ENCODE data around the gene CCDC192. TPM values are rescaled to one million over a fixed set of nuclear protein-coding genes. Genes with fewer than 3 reads are reported as not detected.
"Not testable (repeated sequence)": the region's sequence is repeated elsewhere in the genome, so short reads cannot be mapped to it uniquely, and the experiment has no call there.

Gene CCDC192
- total and polyA plus RNA-seq, 5 experiments from 2014 or later: not detected

DNA sequence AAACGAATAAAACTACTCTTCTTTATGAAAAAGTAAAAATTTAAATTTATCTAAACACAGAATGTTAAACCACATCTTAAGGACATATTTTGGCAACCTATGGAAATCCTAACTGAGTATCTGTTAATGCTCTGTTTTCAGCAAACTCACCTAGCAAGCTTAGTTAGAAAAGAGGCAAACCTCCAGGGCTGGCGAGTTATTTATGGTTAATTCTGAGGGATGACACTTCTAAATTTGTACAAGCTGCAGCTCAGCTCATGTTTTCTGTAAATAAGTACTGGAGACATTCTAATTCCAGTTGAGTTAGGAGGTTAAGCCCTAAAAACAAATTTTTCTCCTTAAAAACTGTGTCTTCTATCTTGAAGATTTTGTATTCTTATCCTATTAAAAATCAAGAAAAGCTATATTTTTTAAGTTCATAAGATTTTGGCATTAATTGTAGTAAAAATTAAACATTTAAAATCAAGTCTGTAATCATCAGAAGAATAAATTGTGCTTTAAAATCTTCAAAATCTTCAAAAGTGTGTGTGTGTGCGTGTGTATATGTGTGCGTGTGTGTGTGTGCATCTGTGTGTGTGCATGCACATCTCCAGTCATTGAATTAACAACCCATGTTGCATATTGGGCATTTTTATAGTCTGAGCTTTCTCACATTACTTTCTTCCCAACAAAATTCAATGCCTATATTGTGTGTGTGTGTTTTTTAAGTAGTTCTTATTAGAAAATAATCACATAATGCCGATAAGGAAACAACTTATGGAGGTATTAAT lies 127.8 kb downstream of the CCDC192 start:
- ATAC-seq: no peak
- Mint-ChIP-seq H3K36me3 (no peaks in the 10 kb centered on the region), H3K27ac (no peak overlapping the region), H3K4me3 (no peak overlapping the region), H3K9me3 (no peaks in the 10 kb centered on the region), H3K4me1 (no peaks in the 10 kb centered on the region), H3K27me3 (peaks cover 3 to 21% (median 12%) of the 10 kb centered on the region in 5 donors)
- POLR2A ChIA-PET: no interaction called here
- DNase-seq: no peak

DNA sequence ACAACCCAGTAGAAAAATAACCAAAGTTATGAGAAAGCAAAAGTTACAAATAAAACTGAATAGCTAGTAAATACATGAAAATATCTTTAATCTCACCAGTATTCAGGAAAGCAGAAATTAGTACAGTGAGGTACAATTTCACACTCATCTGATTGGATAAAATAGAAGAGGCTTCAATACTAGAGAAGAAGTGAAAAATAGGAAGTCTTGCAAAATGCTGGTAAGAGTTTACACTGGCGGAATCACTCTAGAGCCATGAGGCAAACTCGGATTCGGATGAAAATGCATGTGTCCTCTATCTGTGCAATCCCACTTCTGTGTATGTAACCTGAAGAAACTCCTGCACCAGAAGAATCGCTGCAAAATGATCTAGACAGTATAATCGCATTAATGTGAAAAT lies 128.9 kb downstream of the CCDC192 start:
- POLR2A ChIA-PET: no interaction called here

DNA sequence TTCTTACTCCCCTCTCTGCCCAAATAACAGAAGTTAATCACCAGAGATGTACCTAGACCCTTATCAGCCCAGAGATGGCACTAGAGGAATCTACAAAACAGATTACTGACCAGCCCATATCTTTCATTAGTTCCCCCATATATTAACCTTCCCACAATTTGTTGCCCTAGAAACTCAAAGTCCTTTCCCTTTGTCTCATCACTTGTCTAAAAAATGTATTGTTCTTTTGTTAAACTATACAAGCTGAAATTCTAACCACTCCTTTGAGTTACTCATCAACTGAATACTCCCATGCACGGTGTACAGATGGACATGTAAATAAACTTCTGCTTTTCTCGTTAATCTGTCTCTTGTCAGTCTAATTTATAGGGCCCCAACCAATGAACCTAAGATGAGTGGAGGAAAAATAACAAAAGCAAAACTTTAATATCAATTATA lies 130.9 kb downstream of the CCDC192 start:
- Mint-ChIP-seq H3K27ac (no peak overlapping the region), H3K4me1 (no peaks in the 10 kb centered on the region), H3K27me3 (peaks cover 0 to 6% (median 3%) of the 10 kb centered on the region in 5 donors), H3K9me3 (peaks cover 0 to 5% (median 0%) of the 10 kb centered on the region in 9 donors), H3K36me3 (no peaks in the 10 kb centered on the region), H3K4me3 (no peak overlapping the region)
- ATAC-seq (no peak), DNase-seq (no peak)
- POLR2A ChIA-PET: no interaction called here

More for the DNA sequence above, 128.9 kb downstream of the CCDC192 start:
- DNase-seq (no peak), ATAC-seq (no peak)
- Mint-ChIP-seq H3K4me3 (no peak overlapping the region), H3K9me3 (no peaks in the 10 kb centered on the region), H3K27ac (no peak overlapping the region), H3K27me3 (peaks cover 3 to 21% (median 12%) of the 10 kb centered on the region in 5 donors), H3K36me3 (no peaks in the 10 kb centered on the region), H3K4me1 (no peaks in the 10 kb centered on the region)

DNA sequence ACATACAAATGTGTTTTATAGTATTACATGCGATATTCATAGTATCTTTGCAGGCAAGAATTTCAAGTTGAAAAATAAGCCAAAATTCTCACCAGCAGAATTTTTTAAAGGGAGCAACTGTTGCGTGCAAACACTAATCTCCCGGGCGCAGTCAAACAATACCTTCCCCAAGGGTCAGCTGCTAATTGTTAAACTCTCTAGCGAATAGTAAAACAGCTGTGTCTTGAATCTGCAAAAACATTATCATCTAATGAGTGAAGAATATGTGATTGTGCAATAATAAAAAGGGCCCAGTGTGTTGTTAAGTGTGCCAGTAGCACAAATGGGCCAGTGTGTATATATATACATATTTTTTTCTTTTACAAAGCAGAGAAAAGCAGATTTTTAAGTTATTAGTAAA lies 131.4 kb downstream of the CCDC192 start:
- DNase-seq (no peak), ATAC-seq (no peak)
- no peak overlapping the region for H3K4me3 Mint-ChIP-seq
- POLR2A ChIA-PET: no interaction called here
- H3K36me3 Mint-ChIP-seq: no peaks in the 10 kb centered on the region
- peaks cover 0 to 6% (median 0%) of the 10 kb centered on the region in 9 donors for H3K9me3 Mint-ChIP-seq
- no peaks in the 10 kb centered on the region for H3K4me1 Mint-ChIP-seq
- peaks cover 0 to 6% (median 3%) of the 10 kb centered on the region in 5 donors for H3K27me3 Mint-ChIP-seq
- H3K27ac Mint-ChIP-seq: no peak overlapping the region

DNA sequence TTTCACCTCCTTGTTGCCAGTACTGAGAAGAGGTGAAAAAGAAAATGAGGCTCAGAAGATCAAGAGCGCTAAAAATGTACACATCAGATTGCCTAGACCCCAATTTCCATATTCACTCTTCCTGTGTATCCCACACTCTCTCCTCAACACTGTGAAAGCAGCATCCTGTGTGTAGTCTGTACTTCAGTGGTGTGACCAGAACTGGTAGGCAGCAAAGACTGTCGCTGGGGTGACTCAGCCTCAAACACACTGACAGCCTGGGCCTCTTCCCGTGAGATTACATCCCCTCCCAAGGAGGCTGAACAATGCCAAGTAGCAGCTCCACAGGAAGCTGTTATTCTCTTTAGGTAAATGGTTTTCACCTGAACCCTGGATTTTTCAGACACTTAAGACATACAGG lies 135.5 kb downstream of the CCDC192 start:
- ATAC-seq (no peak), DNase-seq (no peak)
- H3K27me3 Mint-ChIP-seq: peaks cover 0 to 6% (median 0%) of the 10 kb centered on the region in 5 donors
- H3K27ac Mint-ChIP-seq: no peak overlapping the region
- H3K4me3 Mint-ChIP-seq: no peak overlapping the region
- no peaks in the 10 kb centered on the region for H3K4me1 Mint-ChIP-seq
- POLR2A ChIA-PET: no interaction called here
- H3K36me3 Mint-ChIP-seq: no peaks in the 10 kb centered on the region
- H3K9me3 Mint-ChIP-seq: peaks cover 0 to 6% (median 0%) of the 10 kb centered on the region in 9 donors

DNA sequence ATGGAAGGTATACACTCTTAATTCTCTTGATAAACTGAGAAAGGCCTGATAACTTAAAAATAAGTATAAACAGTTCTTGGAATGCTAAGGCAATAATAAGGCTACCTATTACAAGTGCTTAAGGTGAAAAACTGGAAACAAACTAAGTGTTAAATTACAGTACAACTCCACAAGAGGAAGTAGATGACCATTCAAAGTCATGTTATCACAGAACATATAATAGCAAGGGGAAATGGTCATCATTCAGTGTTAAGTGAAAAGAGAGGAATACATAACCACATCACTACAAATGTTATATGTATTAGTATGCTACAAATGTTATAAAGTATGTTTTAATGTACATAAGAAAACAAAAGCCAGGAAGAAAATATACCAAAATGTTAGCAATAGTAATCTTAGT lies 135.9 kb downstream of the CCDC192 start:
- Mint-ChIP-seq H3K27ac (no peak overlapping the region), H3K27me3 (peaks cover 0 to 6% (median 0%) of the 10 kb centered on the region in 5 donors), H3K36me3 (no peaks in the 10 kb centered on the region), H3K4me3 (no peak overlapping the region), H3K4me1 (no peaks in the 10 kb centered on the region), H3K9me3 (peaks cover 0 to 6% (median 0%) of the 10 kb centered on the region in 9 donors)
- no peak for DNase-seq
- POLR2A ChIA-PET: no interaction called here
- ATAC-seq: no peak

DNA sequence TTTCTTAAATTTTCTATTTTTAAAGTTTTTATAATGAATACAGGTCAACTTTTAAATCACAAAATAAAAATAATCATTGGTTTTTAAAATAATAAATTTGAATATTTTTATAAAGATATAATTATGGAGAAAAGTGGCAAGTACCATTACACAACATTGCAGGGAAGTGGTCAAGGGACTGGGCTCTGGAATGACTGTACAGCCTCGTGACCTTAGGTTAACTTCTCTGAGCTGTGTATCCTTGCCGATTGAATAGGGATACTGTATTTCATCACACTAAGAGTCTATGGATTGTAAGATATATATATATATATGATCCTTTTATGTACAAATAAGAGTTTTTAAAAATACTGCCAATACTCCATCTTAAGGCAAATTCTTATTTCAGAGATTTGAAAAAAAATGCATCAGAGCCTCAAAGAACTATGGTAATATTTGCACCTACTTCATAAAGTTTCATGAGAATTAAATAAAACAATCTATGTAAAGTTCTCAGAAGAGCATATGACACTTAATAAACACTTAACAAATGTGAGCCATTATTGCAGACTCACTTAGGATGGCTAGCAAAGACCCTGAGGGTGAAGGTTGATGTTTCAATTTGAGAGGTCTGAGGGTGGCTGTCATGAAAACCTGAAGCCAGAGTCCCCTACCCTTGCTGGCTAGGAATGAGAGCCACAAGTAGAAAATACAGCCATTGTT lies 136.5 kb downstream of the CCDC192 start:
- Mint-ChIP-seq H3K9me3 (peaks cover 0 to 6% (median 0%) of the 10 kb centered on the region in 9 donors), H3K27ac (no peak overlapping the region), H3K4me3 (no peak overlapping the region), H3K4me1 (no peaks in the 10 kb centered on the region), H3K36me3 (no peaks in the 10 kb centered on the region), H3K27me3 (peaks cover 0 to 9% (median 0%) of the 10 kb centered on the region in 5 donors)
- no peak for ATAC-seq
- no peak for DNase-seq
- POLR2A ChIA-PET: no interaction called here

DNA sequence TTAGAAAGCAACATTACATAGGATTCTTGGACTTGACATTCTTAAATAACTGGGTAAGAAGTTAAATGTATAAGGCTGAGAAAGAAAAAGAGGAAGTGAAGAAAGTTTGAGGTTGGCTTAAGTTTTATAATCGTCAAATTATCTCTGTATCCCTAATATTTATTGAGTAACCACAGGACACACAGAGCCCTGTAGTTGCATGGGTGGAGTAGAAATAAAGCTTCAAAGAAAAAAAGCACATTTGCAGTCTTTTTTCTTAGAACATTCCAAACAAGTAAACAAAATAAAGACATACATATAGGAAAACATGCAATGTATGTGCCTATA lies 137.0 kb downstream of the CCDC192 start:
- Mint-ChIP-seq H3K4me3 (no peak overlapping the region), H3K36me3 (no peaks in the 10 kb centered on the region), H3K4me1 (no peaks in the 10 kb centered on the region), H3K27ac (no peak overlapping the region), H3K9me3 (peaks cover 0 to 6% (median 0%) of the 10 kb centered on the region in 9 donors), H3K27me3 (peaks cover 0 to 9% (median 0%) of the 10 kb centered on the region in 5 donors)
- ATAC-seq (no peak), DNase-seq (no peak)
- POLR2A ChIA-PET: no interaction called here

DNA sequence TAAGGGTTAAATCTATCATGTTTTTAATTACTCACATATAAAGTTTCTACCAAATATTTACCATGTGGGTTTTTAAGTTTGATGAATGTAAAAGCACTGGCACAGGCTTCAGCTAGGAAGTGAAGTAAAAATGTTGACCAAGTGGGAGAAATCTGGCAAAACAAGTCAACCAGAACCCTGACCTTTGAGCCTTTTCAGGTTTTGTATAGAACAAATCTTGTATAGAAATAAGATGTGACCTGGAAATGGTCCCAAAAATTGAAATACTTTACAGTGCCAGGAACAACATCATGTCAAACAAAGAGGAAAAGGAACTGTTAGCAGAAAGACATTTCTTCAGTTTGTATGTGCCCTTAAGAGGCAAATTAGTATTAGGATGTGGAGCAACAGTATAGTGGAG lies 137.6 kb downstream of the CCDC192 start:
- DNase-seq (no peak), ATAC-seq (no peak)
- H3K36me3 Mint-ChIP-seq: no peaks in the 10 kb centered on the region
- no peak overlapping the region for H3K4me3 Mint-ChIP-seq
- H3K9me3 Mint-ChIP-seq: peaks cover 0 to 6% (median 0%) of the 10 kb centered on the region in 9 donors
- no peak overlapping the region for H3K27ac Mint-ChIP-seq
- H3K27me3 Mint-ChIP-seq: peaks cover 0 to 5% (median 0%) of the 10 kb centered on the region in 5 donors
- H3K4me1 Mint-ChIP-seq: no peaks in the 10 kb centered on the region
- POLR2A ChIA-PET: no interaction called here

DNA sequence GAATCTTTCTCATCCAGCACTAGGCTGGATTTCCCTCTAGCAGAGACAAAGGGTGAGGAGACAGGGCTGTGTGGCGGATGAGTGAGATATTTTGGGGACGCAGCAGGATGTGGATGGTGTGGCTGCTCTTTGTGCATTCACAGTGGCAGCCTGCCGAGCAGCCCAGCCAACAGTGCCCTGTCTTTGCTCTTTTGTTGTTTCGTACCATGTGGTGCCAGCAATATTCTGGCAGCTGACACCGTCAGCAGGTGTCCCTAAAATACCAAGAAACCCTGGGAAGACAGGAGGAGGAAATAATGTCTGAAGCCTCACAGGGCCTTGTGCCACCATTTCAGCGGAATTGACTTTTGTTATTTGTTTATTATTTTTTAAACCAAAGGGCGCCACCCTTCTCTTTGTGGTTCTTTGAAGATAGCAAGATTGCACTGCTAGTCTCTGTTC lies 141.4 kb downstream of the CCDC192 start:
- H3K27me3 Mint-ChIP-seq: peaks cover 0 to 6% (median 0%) of the 10 kb centered on the region in 5 donors
- H3K4me1 Mint-ChIP-seq: no peaks in the 10 kb centered on the region
- H3K4me3 Mint-ChIP-seq: no peak overlapping the region
- no peak overlapping the region for H3K27ac Mint-ChIP-seq
- ATAC-seq (no peak), DNase-seq (no peak)
- POLR2A ChIA-PET: no interaction called here
- no peaks in the 10 kb centered on the region for H3K9me3 Mint-ChIP-seq
- no peaks in the 10 kb centered on the region for H3K36me3 Mint-ChIP-seq

DNA sequence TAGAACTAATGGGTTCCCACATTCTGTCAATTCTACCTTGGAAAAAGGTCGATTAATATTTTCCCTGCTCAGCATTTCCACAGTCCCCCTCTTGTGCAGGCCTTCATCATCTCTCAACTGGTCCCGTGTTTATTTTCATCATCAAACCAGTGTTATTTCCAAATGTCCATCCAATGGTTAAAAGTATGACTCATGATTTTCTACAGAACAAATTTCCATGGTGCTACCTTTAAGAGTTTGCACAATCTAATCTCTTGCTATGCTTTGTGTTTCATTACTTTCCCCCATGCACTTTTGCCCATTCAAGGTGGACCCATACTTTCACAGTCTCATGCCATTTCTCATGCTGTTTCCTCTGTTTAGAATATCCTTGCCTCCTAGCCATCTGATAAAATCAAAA lies 143.7 kb downstream of the CCDC192 start:
- H3K4me3 Mint-ChIP-seq: no peak overlapping the region
- no peaks in the 10 kb centered on the region for H3K4me1 Mint-ChIP-seq
- DNase-seq: no peak
- no peaks in the 10 kb centered on the region for H3K36me3 Mint-ChIP-seq
- H3K9me3 Mint-ChIP-seq: no peaks in the 10 kb centered on the region
- peaks cover 0 to 6% (median 0%) of the 10 kb centered on the region in 5 donors for H3K27me3 Mint-ChIP-seq
- no peak for ATAC-seq
- POLR2A ChIA-PET: no interaction called here
- H3K27ac Mint-ChIP-seq: no peak overlapping the region

DNA sequence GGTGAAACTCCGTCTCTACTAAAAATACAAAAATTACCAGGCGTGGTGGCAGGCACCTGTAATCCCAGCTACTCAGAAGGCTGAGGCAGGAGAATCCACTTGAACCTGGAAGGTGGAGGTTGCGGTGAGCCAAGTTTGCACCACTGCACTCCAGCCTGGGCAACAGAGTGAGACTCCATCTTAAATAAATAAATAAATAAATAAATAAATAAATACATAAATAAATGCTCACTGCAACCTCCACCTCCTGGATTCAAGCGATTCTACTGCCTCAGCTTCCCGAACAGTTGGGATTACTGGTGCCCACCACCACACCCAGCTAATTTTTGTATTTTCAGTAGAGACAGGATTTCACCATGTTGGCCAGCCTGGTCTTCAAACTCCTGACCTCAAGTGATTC lies 144.4 kb downstream of the CCDC192 start:
- H3K27me3 Mint-ChIP-seq, H3K27ac Mint-ChIP-seq, ATAC-seq, H3K4me1 Mint-ChIP-seq, H3K36me3 Mint-ChIP-seq, H3K9me3 Mint-ChIP-seq, DNase-seq, H3K4me3 Mint-ChIP-seq, POLR2A ChIA-PET: not testable (repeated sequence)

DNA sequence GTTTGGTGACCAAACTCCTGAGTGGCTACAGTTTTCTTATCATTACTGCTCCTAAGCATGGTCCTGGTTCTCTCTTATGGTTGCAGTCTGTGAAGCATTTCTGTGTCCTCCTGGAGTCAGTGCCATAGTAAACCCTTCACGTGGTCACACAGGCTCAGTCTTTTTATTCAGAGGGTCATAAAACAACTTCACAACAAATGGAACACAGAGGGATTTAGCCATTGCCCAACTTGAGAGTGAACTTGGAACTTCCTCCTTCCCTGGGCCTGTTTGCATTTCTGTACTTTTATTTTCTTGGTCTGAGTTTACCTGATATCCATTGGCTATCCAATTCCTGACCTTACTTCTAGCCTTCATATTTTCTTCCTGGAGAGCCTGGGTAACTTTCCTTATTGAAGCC lies 144.9 kb downstream of the CCDC192 start:
- peaks cover 0 to 6% (median 0%) of the 10 kb centered on the region in 5 donors for H3K27me3 Mint-ChIP-seq
- H3K27ac Mint-ChIP-seq: no peak overlapping the region
- no peak overlapping the region for H3K4me3 Mint-ChIP-seq
- no peak for DNase-seq
- no peaks in the 10 kb centered on the region for H3K4me1 Mint-ChIP-seq
- H3K36me3 Mint-ChIP-seq: no peaks in the 10 kb centered on the region
- no peak for ATAC-seq
- H3K9me3 Mint-ChIP-seq: no peaks in the 10 kb centered on the region
- POLR2A ChIA-PET: no interaction called here

All from naive thymus-derived CD8-positive, alpha-beta T cell (primary cell).